ENCODE data around the gene SPRR1A.

SPRR1A gene

DNA sequence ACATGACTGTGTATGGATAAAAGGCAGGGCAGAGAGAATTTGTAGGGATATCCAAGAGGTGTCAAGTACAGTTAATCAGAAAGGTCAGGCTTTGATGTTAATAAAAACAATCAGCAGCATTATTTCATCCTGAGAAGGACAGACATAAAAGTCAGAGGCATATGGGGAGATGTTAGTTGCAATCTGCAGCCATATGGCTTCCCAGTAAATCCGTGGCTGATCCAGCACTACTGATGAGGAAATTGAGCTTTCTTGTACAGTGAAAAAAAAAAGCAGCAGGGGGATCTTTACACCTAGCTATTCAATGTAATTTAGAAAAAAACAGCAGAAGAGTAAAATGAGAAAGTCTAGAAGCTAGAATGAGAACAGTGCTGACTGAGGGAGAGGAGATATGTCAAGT is 44.9 kb downstream of the SPRR1A start:
- FAIRE-seq (no peak), DNase-seq (ENCODE audit: low spot score) (no peak)

- FAIRE-seq: no peak
Measured at GRCh38 chr1:153030895-153031294, 47.0 kb downstream of the SPRR1A start, which contains the start of gene SPRR1B. SPRR1B (plus strand) TSS chr1:153031203; CDS start chr1:153032346, 1,143 bp downstream.

DNA sequence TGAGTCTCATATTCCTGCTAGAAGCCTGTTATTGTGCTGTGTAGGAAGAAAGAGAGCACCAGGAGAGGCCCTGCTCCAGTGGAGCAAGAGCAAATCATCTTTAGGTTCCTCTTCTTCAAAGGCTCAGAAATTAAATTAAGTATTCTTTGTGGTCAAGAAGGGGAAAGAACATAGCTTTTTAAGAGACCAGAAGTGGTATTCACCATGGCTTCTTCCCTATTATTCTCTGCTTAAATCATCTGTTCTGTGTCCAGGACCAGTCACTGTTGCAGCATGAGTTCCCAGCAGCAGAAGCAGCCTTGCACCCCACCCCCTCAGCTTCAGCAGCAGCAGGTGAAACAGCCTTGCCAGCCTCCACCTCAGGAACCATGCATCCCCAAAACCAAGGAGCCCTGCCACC is 48.2 kb downstream of the SPRR1A start:
- FAIRE-seq (no peak), DNase-seq (ENCODE audit: low spot score) (no peak)

More at GRCh38 chr1:153030895-153031294, 47.0 kb downstream of the SPRR1A start, which contains the start of gene SPRR1B:
- DNase-seq (ENCODE audit: low spot score): no peak

- DNase-seq (ENCODE audit: low spot score) (peak; percentile 35), FAIRE-seq (peak; percentile 20)
Measured at GRCh38 chr1:153032677-153033308, 48.9 kb downstream of the SPRR1A start.

DNA sequence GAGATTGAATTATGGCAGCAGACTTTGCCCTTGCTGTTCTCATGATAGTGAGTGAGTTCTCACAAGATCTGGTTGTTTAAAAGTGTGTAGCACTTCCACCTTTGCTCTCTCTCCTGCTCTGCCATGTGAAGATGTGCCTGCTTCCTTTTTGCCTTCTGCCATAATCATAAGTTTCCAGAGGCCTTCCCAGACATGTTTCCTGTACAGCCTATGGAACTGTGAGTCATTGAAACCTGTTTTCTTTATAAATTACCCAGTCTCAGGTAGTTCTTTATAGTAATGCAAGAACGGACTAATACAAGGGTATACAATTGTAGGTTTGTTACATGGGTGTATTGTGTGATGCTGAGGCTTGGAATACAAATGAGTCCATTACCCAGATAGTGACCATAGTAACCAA is 51.3 kb downstream of the SPRR1A start:
- FAIRE-seq (no peak), DNase-seq (ENCODE audit: low spot score) (no peak)
